Measurements from ENCODE around the gene CIT. TPM values are rescaled to one million over a fixed set of nuclear protein-coding genes. Genes with fewer than 3 reads are reported as not detected.

Gene CIT
- total and polyA plus RNA-seq, 10 of the 15 experiments (the other 5 are each of a cell fraction or from before 2014, with no cell fraction given) = 1.0 to 38.2 (median 14.9) TPM

- TF ChIP-seq MTA3 (IDR thresholded peaks at IDR 0.05; ENCODE audit: borderline replicate concordance, low read length) = no peak
- no peak for TF ChIP-seq HSF1 (IDR thresholded peaks at IDR 0.05; ENCODE audit: low read depth, low read length)
- TF ChIP-seq RB1 (IDR thresholded peaks at IDR 0.05; ENCODE audit: borderline replicate concordance) = no peak
Measured at GRCh38 chr12:119687879-119688278, 189.2 kb downstream of the CIT start (continued).

- FAIRE-seq (no peak), ATAC-seq (no peak), DNase-seq (ENCODE audit: low read depth, low spot score) (no peak)
- Histone ChIP-seq H3K9ac (ENCODE audit: control insufficient read depth, insufficient read depth, low read length) (no peak overlapping the region), H3K27ac (ENCODE audit: control insufficient read depth, insufficient read depth) (no peak overlapping the region), H3K27me3 (replicated peaks in 1 of 2; ENCODE audit: control insufficient read depth in 2 of 2, insufficient read depth in 2 of 2, low read length in 1 of 2) (no peaks in the 10 kb centered on the region), H3K79me2 (ENCODE audit: control insufficient read depth, insufficient read depth, low read length) (no peaks in the 10 kb centered on the region), H3K4me2 (ENCODE audit: control insufficient read depth, insufficient read depth) (no peak overlapping the region), H2AFZ (ENCODE audit: control insufficient read depth, low read depth, low read length) (no peak overlapping the region), H3K9me3 (replicated peaks; ENCODE audit: control insufficient read depth, insufficient read depth, low read length) (no peaks in the 10 kb centered on the region), H3K36me3 (ENCODE audit: control insufficient read depth in 2 of 2, insufficient read depth in 2 of 2, low read length in 1 of 2) (peaks cover 2 to 12% of the 10 kb centered on the region in 2 experiments; a peak in 2 of 4 replicates), H3K4me3 (no peak overlapping the region), H4K20me1 (ENCODE audit: control insufficient read depth, insufficient read depth) (no peaks in the 10 kb centered on the region), H3K4me1 (ENCODE audit: control insufficient read depth, insufficient read depth, low read length) (peaks cover 7% of the 10 kb centered on the region)
- CTCF ChIA-PET = interaction anchor here (0.6 to 1.1 kb wide), 3 partner anchors 11 to 579 kb away, joined by 3 to 4 read pairs (median 3); no protein-coding TSS in a partner anchor
- TF ChIP-seq MYC (IDR thresholded peaks at IDR 0.05; ENCODE audit: insufficient read depth, insufficient read length, insufficient replicate concordance, low read length, severe bottlenecking) (no peak), ATF7 (IDR thresholded peaks at IDR 0.05; ENCODE audit: low read depth) (no peak), CHD2 (IDR thresholded peaks at IDR 0.05; ENCODE audit: borderline replicate concordance, low read depth, low read length) (no peak), ZNF274 (IDR thresholded peaks at IDR 0.05; ENCODE audit: insufficient read depth, insufficient read length) (no peak), ZNF207 (IDR thresholded peaks at IDR 0.05; ENCODE audit: borderline replicate concordance) (no peak)
- no TSS peak for BruUV-seq (replicated peaks)
- in situ Hi-C loops (cut with MboI) = no loop called here
- SMC1A ChIA-PET (ENCODE audit: uncharacterized antibody, unreplicated experiment) = no interaction called here
- 55% methylated on average over 12 of the region's 14 CpGs for WGBS (ENCODE audit: insufficient coverage, insufficient replicate concordance, low lambda C conversion rate, missing lambda C conversion rate)
- intact Hi-C loops (cut with micrococcal nuclease; ENCODE audit: unreplicated experiment) = no loop called here
- RAD21 ChIA-PET (ENCODE audit: unreplicated experiment) = interaction anchor here (0.7 kb wide), 1 partner anchor 186 kb away, joined by 4 read pairs; no protein-coding TSS in a partner anchor
- POLR2A ChIA-PET = interaction anchor here (0.6 to 0.7 kb wide), 2 partner anchors 258 to 402 kb away, joined by 4 to 6 read pairs; no protein-coding TSS in a partner anchor
Measured at GRCh38 chr12:119687406-119687805, 189.7 kb downstream of the CIT start.
